Gastrocnemius medialis (tissue), 4 donors: ENCODE results near the gene SAMD11. TPM values are rescaled to one million over a fixed set of nuclear protein-coding genes. Genes with fewer than 3 reads are reported as not detected.
"Not testable (repeated sequence)": the region's sequence is repeated elsewhere in the genome, so short reads cannot be mapped to it uniquely, and the experiment has no call there.

ENCODE experiments used
- ATAC-seq, 2 donors: fragments of 150-250 bp; one replicate each; pipeline ENCODE4 v1.9.1; 2016
- DNase-seq, 2 donors: peaks; one replicate each; pipeline ENCODE4 v3.0.0-alpha.2; 2019
- H3K27ac ChIP-seq, 4 donors: fragments of 200-600 bp; sonication (generic); 1 replicate in 1 of 4; 2 replicates in 3 of 4; pipeline ENCODE4 v1.5.1; 2016 to 2018; ENCODE audit warnings: mild to moderate bottlenecking in 2 of 4, moderate library complexity in 1 of 4
- H3K27me3 ChIP-seq, 3 donors: fragments of 200-600 bp; sonication (generic) in 2 of 3; 1 replicate in 1 of 3; 2 replicates in 2 of 3; pipeline versions ENCODE4 v1.5.1 to v1.6.0; 2016 to 2019; ENCODE audit warnings: mild to moderate bottlenecking in 1 of 3, moderate library complexity in 1 of 3
- H3K36me3 ChIP-seq, 2 donors: fragments of 200-600 bp; sonication (generic) in 1 of 2; one replicate each; pipeline ENCODE4 v1.5.1; 2017 to 2018
- H3K4me1 ChIP-seq, 2 donors: fragments of 200-600 bp; sonication (generic) in 1 of 2; one replicate each; pipeline ENCODE4 v1.5.1; 2016 to 2017; ENCODE audit warnings: mild to moderate bottlenecking in 2 of 2
- H3K4me3 ChIP-seq, 4 donors: fragments of 200-600 bp; sonication (generic) in 3 of 4; 1 replicate in 1 of 4; 2 replicates in 3 of 4; pipeline ENCODE4 v1.5.1; 2016 to 2019; ENCODE audit warnings: mild to moderate bottlenecking in 2 of 4
- H3K9me3 ChIP-seq, 3 donors: fragments of 200-600 bp; sonication (generic) in 2 of 3; 1 replicate in 1 of 3; 2 replicates in 2 of 3; pipeline ENCODE4 v1.5.1; 2016 to 2019
- POLR2A ChIP-seq, 2 donors: fragments of 450-650 bp; IDR thresholded peaks; one replicate each; pipeline ENCODE4 v1.6.1; 2017; ENCODE audit warnings: antibody characterized with exemption in 2 of 2, mild to moderate bottlenecking in 2 of 2, moderate library complexity in 2 of 2
- in situ Hi-C, 4 donors: fragments of 200-750 bp; cut with MboI; loops; one replicate each; pipeline versions ENCODE4 v1.15.0 to v1.8.0; 2017; ENCODE audit warnings: low sequenced_read_pairs in 4 of 4
- intact Hi-C: fragments of 100-400 bp; cut with DNase I; formaldehyde crosslinking; loops from one replicate; pipeline ENCODE4 v1.15.1; 2023; ENCODE audit warnings: low total_unique reads
- total RNA-seq, 4 donors: library from RNA; depleted of rRNA; stranded (reverse); fragments of >200 nt; gene quantifications; one replicate each; pipeline versions ENCODE4 v1.1.0 to v1.2.3, GENCODE V29; 2016
- TF ChIP-seq, protein P1 (sequence below), 5 experiments: fragments of 450-650 bp in 3 of 5; fragments of 200-600 bp in 2 of 5; sonication (generic) in 2 of 5; IDR thresholded peaks in 4 of 5; conservative IDR thresholded peaks in 1 of 5; 1 replicate in 4 of 5; 2 replicates in 1 of 5; pipeline ENCODE4 v1.5.1; 2016 to 2019; ENCODE audit warnings: antibody characterized with exemption in 5 of 5, mild to moderate bottlenecking in 3 of 5, moderate library complexity in 3 of 5

Gene SAMD11, protein sequence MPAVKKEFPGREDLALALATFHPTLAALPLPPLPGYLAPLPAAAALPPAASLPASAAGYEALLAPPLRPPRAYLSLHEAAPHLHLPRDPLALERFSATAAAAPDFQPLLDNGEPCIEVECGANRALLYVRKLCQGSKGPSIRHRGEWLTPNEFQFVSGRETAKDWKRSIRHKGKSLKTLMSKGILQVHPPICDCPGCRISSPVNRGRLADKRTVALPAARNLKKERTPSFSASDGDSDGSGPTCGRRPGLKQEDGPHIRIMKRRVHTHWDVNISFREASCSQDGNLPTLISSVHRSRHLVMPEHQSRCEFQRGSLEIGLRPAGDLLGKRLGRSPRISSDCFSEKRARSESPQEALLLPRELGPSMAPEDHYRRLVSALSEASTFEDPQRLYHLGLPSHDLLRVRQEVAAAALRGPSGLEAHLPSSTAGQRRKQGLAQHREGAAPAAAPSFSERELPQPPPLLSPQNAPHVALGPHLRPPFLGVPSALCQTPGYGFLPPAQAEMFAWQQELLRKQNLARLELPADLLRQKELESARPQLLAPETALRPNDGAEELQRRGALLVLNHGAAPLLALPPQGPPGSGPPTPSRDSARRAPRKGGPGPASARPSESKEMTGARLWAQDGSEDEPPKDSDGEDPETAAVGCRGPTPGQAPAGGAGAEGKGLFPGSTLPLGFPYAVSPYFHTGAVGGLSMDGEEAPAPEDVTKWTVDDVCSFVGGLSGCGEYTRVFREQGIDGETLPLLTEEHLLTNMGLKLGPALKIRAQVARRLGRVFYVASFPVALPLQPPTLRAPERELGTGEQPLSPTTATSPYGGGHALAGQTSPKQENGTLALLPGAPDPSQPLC
- total RNA-seq, result under 1 TPM in 2 of 4 donors, not detected in 2; 0.17 to 0.38 TPM

DNA sequence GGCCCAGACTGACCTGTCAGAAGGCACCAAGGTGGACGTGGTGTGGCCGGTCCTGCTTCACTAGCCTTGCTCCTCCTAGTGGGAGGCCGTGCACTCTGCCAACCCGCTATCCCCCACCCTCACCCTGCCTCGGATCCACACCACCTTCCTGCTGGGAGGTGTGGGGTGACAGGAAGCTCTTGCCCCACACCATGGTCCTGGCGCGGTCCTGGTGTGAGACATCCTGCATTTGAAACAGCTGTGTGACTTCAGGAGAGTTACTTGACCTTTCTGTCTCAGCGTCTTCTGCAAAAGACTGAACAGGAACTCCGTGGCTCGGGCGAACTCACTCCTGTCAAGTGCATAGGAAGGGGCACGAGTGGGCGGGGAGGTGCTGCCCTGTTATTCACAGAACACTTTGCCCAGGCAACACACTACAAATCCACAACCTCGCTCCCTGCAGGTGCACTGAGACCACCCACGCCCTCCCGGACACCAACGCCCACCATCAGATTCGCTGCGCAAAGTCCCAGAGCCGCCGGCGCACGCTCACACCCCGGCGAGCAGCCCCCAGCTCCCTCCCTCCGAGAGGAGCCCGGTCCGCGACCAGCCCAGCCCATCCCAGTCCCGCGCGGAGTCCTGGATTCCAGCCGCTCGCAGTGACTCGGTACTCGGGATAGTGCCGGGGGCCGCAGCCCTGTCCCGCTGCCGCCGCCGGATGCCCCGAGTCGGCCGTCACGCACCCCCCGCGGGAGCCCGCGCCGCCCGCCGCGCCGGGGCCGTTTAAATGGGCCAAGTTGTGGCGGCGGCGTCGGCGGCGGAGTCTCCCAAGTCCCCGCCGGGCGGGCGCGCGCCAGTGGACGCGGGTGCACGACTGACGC lies at the start of gene SAMD11:
Gene SAMD11 (plus strand): TSS at position 793 of the 860 bp plus-strand sequence. CDS start 509 bp downstream, outside the sequence.
- Histone ChIP-seq H3K27me3 (peaks cover 31 to 59% (median 39%) of the 10 kb centered on the region in 3 donors), H3K9me3 (no peaks in the 10 kb centered on the region), H3K27ac (no peak within 1 kb of the TSS), H3K4me1 (peaks cover 15 to 32% of the 10 kb centered on the region in 2 donors), H3K4me3 (peak within 1 kb of the TSS; percentile 48 to 54 (median 50)), H3K36me3 (no peaks in the 10 kb centered on the region)
- in situ Hi-C loops (no loop called here), intact Hi-C loops (loop anchor here (5.0 kb wide), 1 partner anchor 79 kb away; the partner anchor contains the start of gene HES4)
- DNase-seq (peak; percentile 53 to 77), ATAC-seq (peak; percentile 79 to 82)
- no peak for TF ChIP-seq POLR2A (IDR thresholded peaks at IDR 0.05)
- TF ChIP-seq, protein P1, sequence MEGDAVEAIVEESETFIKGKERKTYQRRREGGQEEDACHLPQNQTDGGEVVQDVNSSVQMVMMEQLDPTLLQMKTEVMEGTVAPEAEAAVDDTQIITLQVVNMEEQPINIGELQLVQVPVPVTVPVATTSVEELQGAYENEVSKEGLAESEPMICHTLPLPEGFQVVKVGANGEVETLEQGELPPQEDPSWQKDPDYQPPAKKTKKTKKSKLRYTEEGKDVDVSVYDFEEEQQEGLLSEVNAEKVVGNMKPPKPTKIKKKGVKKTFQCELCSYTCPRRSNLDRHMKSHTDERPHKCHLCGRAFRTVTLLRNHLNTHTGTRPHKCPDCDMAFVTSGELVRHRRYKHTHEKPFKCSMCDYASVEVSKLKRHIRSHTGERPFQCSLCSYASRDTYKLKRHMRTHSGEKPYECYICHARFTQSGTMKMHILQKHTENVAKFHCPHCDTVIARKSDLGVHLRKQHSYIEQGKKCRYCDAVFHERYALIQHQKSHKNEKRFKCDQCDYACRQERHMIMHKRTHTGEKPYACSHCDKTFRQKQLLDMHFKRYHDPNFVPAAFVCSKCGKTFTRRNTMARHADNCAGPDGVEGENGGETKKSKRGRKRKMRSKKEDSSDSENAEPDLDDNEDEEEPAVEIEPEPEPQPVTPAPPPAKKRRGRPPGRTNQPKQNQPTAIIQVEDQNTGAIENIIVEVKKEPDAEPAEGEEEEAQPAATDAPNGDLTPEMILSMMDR (IDR thresholded peaks at IDR 0.05 in 4 of 5, conservative IDR thresholded peaks at IDR 0.05 in 1 of 5), result no peak

DNA sequence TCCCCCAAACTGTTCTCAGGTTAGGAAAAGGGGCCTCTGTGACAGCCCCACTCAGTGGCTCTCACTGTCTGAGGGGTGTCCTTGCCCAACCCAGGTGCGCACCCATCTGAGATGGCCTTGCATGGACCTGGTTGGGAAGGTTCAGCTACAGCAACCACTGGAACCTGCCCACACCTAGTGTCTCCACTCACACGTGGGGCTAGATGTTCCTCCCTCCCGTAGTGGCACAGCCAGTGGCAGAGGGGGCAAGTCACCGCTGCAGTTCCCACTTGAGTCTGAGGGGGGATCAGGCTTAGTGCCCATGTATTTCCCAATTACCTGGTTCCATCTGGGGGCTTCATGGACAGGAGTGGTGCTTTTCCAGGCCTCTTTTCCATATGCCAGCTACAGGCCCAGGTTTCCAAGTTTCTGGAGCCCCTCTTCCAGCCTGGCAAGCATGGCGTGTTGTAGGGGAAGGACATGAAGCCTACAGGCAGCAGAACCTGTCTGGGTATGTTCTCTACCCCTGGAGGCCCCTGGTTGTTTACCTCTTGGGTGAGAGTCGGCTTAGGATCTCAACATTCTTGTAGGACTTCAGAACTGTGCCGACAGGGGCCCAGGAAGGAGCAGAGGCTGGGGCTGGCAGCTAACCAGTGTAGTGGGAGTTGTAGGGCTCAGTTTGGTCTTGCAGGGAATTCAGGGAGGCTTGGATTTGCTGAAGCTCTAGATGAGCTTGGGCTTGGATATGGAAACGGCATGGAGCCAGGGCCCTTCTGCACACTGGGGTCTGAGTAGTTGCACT lies 47.1 kb upstream of the SAMD11 start:
- H3K27ac ChIP-seq, ATAC-seq, in situ Hi-C loops, H3K36me3 ChIP-seq, intact Hi-C loops, H3K9me3 ChIP-seq, H3K4me1 ChIP-seq, H3K4me3 ChIP-seq, H3K27me3 ChIP-seq, DNase-seq: not testable (repeated sequence)

DNA sequence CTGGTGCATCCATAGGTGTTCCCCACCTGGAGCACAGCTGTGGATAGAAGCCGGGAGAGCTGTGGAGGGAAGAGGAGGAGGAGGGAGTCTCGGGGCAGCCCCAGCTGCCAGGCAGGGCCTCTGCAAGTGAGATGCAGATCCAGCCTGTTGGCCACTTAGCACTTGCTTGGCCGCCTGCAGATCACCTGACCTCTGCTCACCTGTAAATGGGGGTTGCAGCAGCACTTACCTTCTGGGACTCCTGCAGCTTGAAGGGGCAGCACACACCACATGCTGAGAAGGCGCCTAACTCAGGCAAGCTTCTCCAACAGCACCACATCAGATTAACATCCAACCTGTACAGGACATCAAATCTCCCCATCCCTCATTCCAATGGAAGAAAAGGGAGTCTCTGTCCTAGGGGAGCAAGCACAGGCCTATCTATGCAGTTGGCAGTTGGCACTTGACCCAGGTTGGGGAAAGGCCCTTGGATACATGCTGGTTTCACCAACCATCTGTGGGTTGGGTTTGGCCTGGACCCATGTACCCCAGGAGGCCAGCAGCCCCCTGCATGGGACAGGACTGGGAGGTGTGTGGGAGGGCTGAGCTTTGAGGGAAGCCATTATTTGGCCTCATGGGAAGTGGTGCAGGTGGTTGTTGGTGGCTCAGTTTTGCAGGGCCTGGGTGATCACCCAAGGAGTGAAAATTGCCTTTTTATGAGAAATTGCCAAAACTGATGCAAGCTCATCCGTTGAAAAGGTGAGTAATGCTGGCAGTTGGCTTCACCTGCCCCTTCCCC lies 46.3 kb upstream of the SAMD11 start:
- in situ Hi-C loops, H3K36me3 ChIP-seq, H3K4me3 ChIP-seq, H3K9me3 ChIP-seq, intact Hi-C loops, H3K4me1 ChIP-seq, ATAC-seq, DNase-seq, H3K27me3 ChIP-seq, H3K27ac ChIP-seq: not testable (repeated sequence)

DNA sequence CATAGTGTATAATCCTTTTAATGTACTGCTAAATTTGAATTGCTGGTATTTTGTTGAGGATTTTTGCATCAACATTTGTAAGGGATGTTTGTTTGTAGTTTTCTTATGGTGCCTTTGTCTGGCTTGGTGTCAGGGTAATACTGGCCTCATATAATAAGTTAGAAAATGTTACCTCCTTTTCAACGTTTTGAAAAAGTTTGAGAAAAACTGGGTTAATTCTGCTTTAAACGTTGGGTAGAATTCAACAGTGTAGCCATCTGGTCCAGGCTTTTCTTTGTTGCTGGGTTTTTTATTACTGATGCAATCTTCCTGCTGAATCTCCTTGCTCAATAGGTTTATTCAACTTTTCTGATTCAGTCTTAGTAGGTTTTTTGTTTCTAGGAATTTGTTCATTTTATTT lies 43.2 kb upstream of the SAMD11 start:
- intact Hi-C loops, result not testable (repeated sequence)

DNA sequence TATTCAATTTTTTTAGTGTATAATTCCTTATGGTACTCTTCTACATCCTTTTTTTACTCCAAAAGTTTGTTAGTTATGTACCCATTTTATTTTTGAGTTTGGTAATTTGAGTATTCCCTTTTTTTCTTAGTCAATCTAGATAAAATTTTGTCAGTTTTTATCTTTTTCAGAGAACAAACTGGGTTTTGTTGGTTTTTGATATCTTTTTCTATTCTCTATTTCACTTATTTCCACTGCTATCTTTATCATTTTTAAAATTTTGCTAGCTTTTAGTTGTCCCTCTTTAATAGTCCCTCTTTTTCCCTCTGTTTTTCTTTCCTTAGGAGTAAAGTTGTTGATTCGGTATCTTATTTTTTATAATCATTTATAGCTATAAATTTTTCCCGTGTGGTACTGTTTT lies 42.8 kb upstream of the SAMD11 start:
- H3K36me3 ChIP-seq, DNase-seq, H3K27me3 ChIP-seq, H3K9me3 ChIP-seq, H3K4me1 ChIP-seq, intact Hi-C loops, H3K4me3 ChIP-seq, ATAC-seq, in situ Hi-C loops, H3K27ac ChIP-seq: not testable (repeated sequence)

More for the DNA sequence above, 43.2 kb upstream of the SAMD11 start:
- DNase-seq, H3K36me3 ChIP-seq, ATAC-seq, H3K4me1 ChIP-seq, H3K27me3 ChIP-seq, H3K27ac ChIP-seq, H3K4me3 ChIP-seq, in situ Hi-C loops, H3K9me3 ChIP-seq: not testable (repeated sequence)
